ENCODE measurements around the gene SPATA21.
A peak's percentile ranks its signal among the peaks of the same experiment; 100 is the strongest.

Gene SPATA21

DNA sequence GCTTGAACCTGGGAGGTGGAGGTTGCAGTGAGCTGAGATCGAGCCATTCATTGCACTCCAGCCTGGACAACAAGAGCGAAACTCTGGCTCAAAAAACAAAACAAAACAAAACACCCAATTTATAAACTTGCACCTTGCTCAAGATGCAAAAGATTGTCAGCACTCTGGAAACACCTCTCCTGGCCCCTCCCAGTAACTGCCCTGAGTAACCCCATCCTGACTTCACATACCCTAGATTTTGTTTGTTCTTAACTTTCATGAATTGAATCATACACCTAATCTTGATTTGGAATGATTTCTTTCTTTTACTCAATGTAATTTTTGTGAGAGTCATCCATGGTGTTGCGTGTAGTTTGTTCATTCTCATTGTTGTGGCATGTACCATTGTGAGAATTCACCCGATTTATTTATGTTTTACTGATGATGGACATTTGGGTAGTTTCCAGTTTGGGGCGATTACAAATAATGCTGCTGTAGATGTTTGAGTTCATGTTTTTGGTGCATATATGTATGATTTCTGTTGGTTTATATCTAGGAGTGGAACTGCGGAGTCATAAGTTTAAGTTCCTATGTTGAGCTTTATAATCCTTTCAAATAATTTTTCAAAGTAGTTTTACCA is 13.7 kb upstream of the SPATA21 start:
- DNase-seq: no peak

GRCh38 chr1:16449666-16450065 is 12.4 kb upstream of the SPATA21 start:
- DNase-seq: no peak

DNA sequence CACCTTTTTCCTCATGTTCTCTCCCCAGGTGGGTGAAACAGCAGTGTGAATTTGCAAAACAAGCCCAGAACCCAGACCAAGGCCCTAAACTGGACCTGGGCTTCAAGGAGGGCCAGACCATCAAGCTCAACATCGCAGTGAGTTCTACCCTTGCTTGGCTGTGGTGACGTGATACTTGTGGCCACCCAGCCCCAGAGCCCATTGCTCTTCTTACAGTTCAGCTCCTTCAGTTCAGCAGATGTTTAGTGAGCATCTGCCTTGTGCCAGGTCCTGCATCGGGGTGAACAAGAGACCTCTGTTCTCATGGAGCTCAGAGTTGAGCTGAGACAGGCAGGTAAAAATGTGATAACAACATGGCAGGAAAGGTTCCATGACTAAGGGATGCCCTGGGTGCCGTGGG is 11.8 kb upstream of the SPATA21 start:
- DNase-seq: no peak

DNA sequence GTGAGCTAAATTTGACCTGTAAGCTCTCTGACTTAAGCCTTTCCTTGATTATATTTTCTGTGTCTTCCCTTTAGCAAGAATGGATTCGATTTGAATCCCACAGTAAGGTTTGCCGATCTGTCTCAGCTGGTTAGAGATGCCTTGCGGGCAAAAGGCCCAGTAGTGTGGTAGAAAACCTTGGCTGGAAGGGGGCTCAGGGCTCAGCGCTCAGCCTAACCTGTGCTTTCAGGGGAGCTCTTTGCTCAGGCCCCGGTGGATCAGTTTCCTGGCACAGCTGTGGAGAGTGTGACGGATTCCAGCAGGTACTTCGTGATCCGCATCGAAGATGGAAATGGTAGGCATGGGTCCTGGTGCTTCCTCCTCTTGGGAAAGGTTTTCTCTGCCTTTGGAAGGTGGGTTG is 10.4 kb upstream of the SPATA21 start:
- no peak for DNase-seq

DNA sequence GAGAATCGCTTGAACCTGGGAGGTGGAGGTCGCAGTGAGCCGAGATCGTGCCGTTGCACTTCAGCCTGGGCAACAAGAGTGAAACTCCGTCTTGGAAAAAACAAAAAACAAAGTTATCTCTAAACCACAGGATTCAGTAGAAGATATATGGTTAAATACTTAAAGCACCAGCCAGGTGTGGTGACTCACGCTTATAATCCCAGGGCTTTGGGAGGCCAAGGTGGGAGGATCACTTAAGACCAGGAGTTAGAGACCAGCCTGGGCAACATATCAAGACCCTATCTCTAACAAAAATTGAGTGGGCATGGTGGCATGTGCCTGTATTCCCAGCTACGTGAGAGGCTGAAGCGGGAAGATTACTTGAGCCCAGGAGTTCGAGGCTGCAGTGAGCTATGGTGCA is 8.9 kb upstream of the SPATA21 start:
- no peak for DNase-seq

- DNase-seq: no peak
These were observed 7.8 kb upstream of the SPATA21 start for GRCh38 chr1:16445052-16445451.

- no peak for DNase-seq
These were observed 6.9 kb upstream of the SPATA21 start for GRCh38 chr1:16443975-16444770.

DNA sequence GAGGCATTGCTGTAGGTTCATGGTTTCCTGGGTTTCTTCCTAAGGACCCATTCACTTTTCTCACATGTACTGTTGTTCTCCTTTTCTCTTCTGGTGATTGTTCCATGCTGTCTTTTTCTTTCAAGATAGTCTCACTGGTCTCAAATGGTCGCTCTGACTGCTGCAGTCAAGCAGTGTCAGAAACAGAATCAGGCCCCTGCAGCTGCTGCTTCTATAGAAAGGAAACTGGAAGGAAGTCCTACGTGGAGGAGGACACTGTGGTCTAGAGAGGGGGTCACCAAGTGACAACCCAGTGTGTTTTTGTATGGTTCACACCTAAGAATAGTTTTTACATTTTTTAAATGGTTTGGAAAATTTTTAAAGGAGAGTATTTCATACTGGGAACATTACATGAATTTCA is 5.7 kb upstream of the SPATA21 start:
- DNase-seq: no peak

- DNase-seq: no peak
These were observed 5.0 kb upstream of the SPATA21 start for GRCh38 chr1:16442265-16442664.

GRCh38 chr1:16441282-16441665 is 4.0 kb upstream of the SPATA21 start:
- no peak for DNase-seq

DNA sequence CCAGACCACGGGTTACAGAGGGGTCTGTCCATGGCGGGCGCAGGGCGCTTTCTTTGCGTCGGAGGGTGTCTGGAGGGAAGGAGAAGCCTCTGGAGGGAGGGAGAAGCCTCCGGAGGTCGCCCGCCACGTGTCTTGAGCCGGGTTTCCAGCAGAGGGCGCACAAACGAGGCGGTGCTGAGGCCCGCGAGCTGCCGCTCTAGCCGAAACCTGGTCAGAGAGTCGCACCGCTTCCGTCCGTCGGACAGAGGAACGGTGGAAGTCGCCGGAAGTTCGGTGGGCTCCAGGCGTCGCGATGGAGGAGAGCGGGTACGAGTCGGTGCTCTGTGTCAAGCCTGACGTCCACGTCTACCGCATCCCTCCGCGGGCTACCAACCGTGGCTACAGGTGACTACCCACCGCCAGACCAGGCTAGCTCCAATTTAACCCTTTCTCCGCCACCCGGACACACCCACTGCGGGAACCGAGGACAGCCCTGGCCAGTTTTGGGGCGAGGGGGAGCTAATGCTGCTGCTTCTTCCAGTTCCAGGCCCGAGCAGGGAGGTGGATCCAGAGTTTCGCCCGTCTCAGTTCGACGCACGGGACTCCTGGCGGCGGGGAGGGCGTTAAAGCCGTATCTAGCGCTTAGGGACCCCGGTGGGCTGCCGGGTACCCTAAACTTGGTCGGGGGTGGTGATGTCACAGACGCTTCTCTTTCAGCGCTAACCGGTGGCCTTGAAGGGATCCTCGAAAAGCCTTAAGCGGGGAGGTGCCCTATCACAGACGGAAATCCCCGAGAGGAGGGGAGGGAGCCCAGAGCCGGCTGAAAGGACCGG is 3.5 kb upstream of the SPATA21 start, which contains the start of gene NECAP2:
Gene NECAP2, plus strand, starts transcription at position 255 of the 812 bp plus-strand sequence. Its CDS starts 38 bp downstream, at position 293.
- DNase-seq: peak; percentile 94

- DNase-seq: no peak
These were observed 2.9 kb upstream of the SPATA21 start for GRCh38 chr1:16440131-16440469.

GRCh38 chr1:16438924-16439323 is 1.7 kb upstream of the SPATA21 start:
- DNase-seq: no peak

DNA sequence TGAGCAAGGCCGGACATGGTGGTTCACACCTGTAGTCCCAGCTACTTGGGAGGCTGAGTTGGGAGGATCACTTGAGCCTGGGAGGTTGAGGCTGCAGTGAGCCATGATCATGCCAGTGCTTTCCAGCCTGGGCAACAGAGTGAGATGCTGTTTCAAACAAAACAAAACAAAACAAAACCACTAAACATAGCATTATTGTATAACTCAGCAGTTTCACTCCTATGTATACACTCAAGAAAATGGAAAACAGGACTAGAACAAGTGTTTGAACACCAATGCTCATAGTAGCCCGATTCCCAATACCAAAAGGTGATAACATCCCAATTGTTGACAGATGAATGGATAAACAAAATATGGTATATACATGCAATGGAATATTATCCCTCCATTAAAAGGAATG is 1.3 kb upstream of the SPATA21 start:
- no peak for DNase-seq

GRCh38 chr1:16434501-16434900 is 2.7 kb downstream of the SPATA21 start:
- DNase-seq: peak; percentile 7

- DNase-seq: no peak
These were observed 3.2 kb downstream of the SPATA21 start for GRCh38 chr1:16434007-16434406.

DNA sequence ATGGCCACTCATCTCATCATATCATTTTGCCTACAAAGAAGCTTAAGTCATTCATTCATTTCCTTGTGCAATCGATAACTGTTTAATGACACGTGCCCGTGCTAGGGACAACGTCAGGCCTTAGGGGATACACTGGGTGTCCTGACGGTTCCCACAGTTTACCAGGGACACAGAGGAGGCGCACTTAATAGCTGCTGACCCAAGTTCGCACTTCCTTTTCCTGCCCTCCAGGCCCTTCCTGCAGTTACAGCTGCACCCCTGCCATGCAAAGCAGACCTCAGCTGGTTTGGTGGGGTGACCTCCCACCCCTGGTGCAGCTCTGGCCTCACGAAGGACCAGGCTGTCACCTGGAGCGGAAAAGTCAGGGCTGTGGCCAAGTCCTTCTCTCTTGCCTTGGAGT is 4.2 kb downstream of the SPATA21 start:
- DNase-seq: no peak

- no peak for DNase-seq
These were observed 6.6 kb downstream of the SPATA21 start for GRCh38 chr1:16430606-16431005.

GRCh38 chr1:16425125-16426025 is 11.8 kb downstream of the SPATA21 start:
- no peak for DNase-seq

DNA sequence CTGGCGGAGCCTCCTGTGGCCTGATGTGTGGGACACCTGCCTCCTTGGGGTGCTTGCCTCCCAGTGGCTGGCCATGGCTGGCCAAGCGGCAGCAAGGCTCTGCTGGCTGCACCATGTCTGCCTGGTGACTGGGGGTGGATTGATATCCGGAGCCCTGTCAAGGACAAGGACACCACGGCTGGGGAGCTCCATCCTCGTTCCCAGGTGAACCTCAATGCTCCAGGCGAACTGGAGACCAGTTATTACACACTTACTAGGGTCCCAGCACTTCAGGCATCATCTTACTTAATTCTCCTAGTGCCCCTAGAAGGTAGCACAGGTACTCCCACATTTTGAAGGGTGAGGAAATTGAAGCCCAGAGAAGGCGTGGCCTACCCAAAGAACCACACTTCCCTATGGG is 15.2 kb downstream of the SPATA21 start:
- no peak for DNase-seq

- DNase-seq: no peak
These were observed 16.0 kb downstream of the SPATA21 start for GRCh38 chr1:16421201-16421600.

DNA sequence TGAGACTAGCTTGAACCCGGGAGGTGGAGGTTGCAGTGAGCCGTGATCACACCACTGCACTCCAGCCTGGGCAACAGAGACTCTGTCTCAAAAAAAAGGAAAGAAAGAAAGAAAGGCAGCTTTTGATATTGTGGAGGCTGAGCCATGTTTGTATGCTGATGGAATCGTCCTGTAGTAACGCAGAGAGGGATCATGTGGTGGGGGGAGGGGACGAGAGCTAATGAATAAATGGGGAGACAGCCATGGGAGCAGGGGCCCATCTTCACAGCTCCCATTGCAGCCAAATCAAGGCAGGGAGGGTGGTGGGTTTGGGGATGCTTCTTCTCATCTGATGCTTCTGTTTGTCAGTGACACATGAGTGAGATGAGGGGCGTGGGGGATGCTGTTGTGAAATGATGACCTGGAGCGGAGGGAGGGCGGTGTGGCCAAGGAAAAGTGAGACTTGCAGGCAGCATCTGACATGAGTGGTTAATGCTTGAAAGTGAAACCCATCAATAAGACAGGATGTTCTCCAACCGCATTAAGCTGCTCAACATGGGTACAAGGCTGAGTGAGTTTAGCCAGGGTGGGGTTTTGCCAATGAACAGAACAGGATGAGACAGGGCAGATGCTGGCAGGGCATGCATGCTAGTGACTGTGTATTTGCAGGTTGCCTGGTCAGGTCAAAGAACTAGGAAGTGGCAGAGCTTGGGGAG is 16.7 kb downstream of the SPATA21 start:
- no peak for DNase-seq

Measured in NCI-H2171 treated with DMSO at 0.1 percent for 48 hours (cell line).